K562 (cell line): ENCODE results near the gene TXNIP. TPM values are rescaled to one million over a fixed set of nuclear protein-coding genes. Genes with fewer than 3 reads are reported as not detected.

Source experiments
- BRD4 ChIP-seq: fragments of 200-600 bp; sonication (generic); IDR thresholded peaks from 2 replicates; pipeline ENCODE4 v1.6.1; 2017; ENCODE audit warnings: inconsistent platforms
- BRF1 ChIP-seq: IDR thresholded peaks from 3 replicates; pipeline ENCODE4 v1.6.1; 2011; ENCODE audit warnings: borderline replicate concordance, mild to moderate bottlenecking; ENCODE audit not compliant: insufficient read length; ENCODE audit errors: extremely low read depth
- CHD4 ChIP-seq: fragments of 200-600 bp; sonication (generic); IDR thresholded peaks from 3 replicates; pipeline ENCODE4 v1.6.1; 2012; ENCODE audit warnings: low read depth, mild to moderate bottlenecking, mixed read lengths, low read length, inconsistent platforms; ENCODE audit not compliant: insufficient read depth, insufficient replicate concordance, poor library complexity, severe bottlenecking
- HNRNPLL ChIP-seq: fragments of 200-400 bp; formaldehyde crosslinking; IDR thresholded peaks from 2 replicates; pipeline ENCODE4 v1.6.1; 2017; ENCODE audit warnings: low read length, low read depth, mild to moderate bottlenecking; ENCODE audit not compliant: poor library complexity, severe bottlenecking
- MAZ ChIP-seq, 2 experiments: fragments of 450-650 bp in 1 of 2; sonication (generic) in 1 of 2; formaldehyde crosslinking; IDR thresholded peaks in 1 of 2; conservative IDR thresholded peaks in 1 of 2; 2 replicates each; pipeline versions ENCODE4 v1.4.0 to v1.5.0; 2020; ENCODE audit warnings: mild to moderate bottlenecking in 1 of 2, missing genetic modification reagents in 1 of 2
- NELFE ChIP-seq: IDR thresholded peaks from 2 replicates; pipeline ENCODE4 v1.6.1; 2011; ENCODE audit warnings: mild to moderate bottlenecking; ENCODE audit not compliant: insufficient read depth, insufficient read length
- NEUROD1 ChIP-seq: fragments of 150-350 bp; IDR thresholded peaks from 2 replicates; pipeline ENCODE4 v1.6.1; 2014; ENCODE audit warnings: borderline replicate concordance, low read length, low read depth; ENCODE audit not compliant: partially characterized antibody
- NFE2L1 ChIP-seq: fragments of 450-650 bp; IDR thresholded peaks from 2 replicates; pipeline ENCODE4 v1.6.1; 2016; ENCODE audit warnings: missing genetic modification characterization, low read depth, mild to moderate bottlenecking, missing compliant biosample characterization, moderate library complexity, borderline replicate concordance
- SREBF1 ChIP-seq: fragments of 150-350 bp; IDR thresholded peaks from 2 replicates; pipeline ENCODE4 v1.6.1; 2014; ENCODE audit warnings: antibody characterized with exemption, low read depth, low read length, borderline replicate concordance
- ZNF79 ChIP-seq: fragments of 250-450 bp; sonication (Bioruptor Pico); IDR thresholded peaks from 2 replicates; pipeline ENCODE4 v1.4.0; 2020; ENCODE audit warnings: low read depth, mild to moderate bottlenecking, moderate library complexity
- polyA plus RNA-seq, 8 experiments: library from polyadenylated mRNA; depleted of rRNA in 4 of 8; stranded (reverse) in 5 of 8; unstranded in 3 of 8; fragments of >200 nt; fragmentation: Nextera tagmentation in 2 of 8; fragmentation: Illumina TruSeq in 1 of 8; extraction: Ambion mirVana in 2 of 8; extraction: Trizol in 1 of 8; gene quantifications; 2 replicates each; pipeline versions ENCODE4 v1.2.1 to v1.2.3, GENCODE V29; 2011 to 2014; ENCODE audit warnings: inconsistent platforms in 1 of 8, missing spikeins in 1 of 8
- total RNA-seq, 7 experiments: library from RNA; depleted of rRNA in 6 of 7; stranded (reverse); fragments of >200 nt in 6 of 7; fragmentation: Illumina TruSeq in 2 of 7; extraction: Trizol in 2 of 7; gene quantifications; 2 replicates each; pipeline versions ENCODE4 v1.2.1 to v1.2.3, GENCODE V29; 2011 to 2021; ENCODE audit warnings: low replicate concordance in 1 of 7
- TF ChIP-seq, protein P1 (sequence below): fragments of 450-650 bp; formaldehyde crosslinking; IDR thresholded peaks from 2 replicates; pipeline ENCODE4 v1.4.0; 2020; ENCODE audit warnings: mild to moderate bottlenecking, mixed read lengths
- TF ChIP-seq, protein P2 (sequence below): IDR thresholded peaks from 3 replicates; pipeline ENCODE4 v1.6.1; 2011; ENCODE audit warnings: borderline replicate concordance, mild to moderate bottlenecking; ENCODE audit not compliant: insufficient read length, insufficient read depth
- TF ChIP-seq, protein P3 (sequence below): fragments of 450-650 bp; formaldehyde crosslinking; IDR thresholded peaks from 2 replicates; pipeline ENCODE4 v1.4.0; 2022; ENCODE audit warnings: missing genetic modification characterization
- TF ChIP-seq, protein P4 (sequence below): IDR thresholded peaks from 3 replicates; pipeline ENCODE4 v1.6.1; 2011; ENCODE audit warnings: borderline replicate concordance, mild to moderate bottlenecking, moderate library complexity; ENCODE audit not compliant: insufficient read length; ENCODE audit errors: extremely low read depth
- TF ChIP-seq, protein P5 (sequence below), 3 experiments: IDR thresholded peaks in 2 of 3; conservative IDR thresholded peaks in 1 of 3; 2 replicates each; pipeline ENCODE4 v1.5.1; 2011 to 2012; ENCODE audit warnings: low read length in 3 of 3, mild to moderate bottlenecking in 3 of 3, control low read depth in 2 of 3, improper control_type of control experiment in 1 of 3, inconsistent platforms in 1 of 3, low read depth in 1 of 3, mixed read lengths in 1 of 3, moderate library complexity in 1 of 3; ENCODE audit not compliant: insufficient read depth in 2 of 3

TXNIP gene
- total and polyA plus RNA-seq, 9 of the 15 experiments (the other 6 are each of a cell fraction or from before 2014, with no cell fraction given) = 120 to 499 (median 257) TPM

DNA sequence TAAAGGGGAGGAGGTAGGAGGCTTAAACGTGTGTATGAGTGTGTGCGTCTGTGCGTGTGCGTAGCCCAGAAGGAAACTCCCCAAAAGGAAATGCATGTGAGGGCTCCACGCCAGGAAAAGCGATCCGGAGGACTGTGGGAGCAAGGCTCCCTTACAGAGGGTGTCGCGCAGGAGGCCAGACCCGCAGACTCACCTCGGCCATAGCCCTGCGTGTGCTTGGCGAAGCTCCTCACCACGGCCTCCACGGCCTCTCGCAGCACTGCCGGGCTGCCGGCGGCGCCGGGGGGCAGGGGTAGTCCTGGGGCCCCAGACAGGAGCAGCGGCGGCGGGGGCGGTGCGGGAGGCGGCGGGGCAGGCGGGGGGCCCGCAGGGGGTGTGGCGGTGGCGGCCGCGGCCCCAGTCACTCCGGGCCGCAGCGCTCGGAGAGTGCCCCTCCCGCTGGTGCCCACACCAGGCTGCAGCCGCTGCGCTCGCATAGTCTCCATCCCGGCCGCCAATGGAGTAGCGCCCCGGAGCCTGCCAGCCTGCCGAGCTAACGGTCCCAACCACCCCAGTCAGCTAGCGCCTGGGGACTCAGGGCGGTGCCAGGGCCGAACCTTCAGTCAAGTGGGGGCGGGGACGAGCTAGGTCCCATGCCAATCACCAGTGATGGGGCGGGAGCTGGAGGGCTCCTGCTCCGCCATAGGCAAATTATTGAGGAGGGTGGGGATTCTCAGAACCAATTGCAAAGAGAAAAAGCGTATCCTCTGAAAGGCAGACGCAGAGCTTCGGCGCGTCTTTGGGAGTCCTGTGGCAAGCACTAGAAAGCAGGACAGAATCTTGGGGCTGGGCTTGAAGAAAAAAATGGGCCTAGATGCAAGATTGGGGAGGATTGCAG, 38.7 kb downstream of the TXNIP start, which contains the start of gene LIX1L (continued):
- TF ChIP-seq, protein P1, sequence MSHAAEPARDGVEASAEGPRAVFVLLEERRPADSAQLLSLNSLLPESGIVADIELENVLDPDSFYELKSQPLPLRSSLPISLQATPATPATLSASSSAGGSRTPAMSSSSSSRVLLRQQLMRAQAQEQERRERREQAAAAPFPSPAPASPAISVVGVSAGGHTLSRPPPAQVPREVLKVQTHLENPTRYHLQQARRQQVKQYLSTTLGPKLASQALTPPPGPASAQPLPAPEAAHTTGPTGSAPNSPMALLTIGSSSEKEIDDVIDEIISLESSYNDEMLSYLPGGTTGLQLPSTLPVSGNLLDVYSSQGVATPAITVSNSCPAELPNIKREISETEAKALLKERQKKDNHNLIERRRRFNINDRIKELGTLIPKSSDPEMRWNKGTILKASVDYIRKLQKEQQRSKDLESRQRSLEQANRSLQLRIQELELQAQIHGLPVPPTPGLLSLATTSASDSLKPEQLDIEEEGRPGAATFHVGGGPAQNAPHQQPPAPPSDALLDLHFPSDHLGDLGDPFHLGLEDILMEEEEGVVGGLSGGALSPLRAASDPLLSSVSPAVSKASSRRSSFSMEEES (CRISPR knock-in tag) = no peak
- TF ChIP-seq HNRNPLL (peak; percentile 91), CHD4 (no peak), BRF1 (no peak), NELFE (no peak), SREBF1 (no peak), NEUROD1 (no peak), ZNF79 (CRISPR knock-in tag) (no peak), MAZ (CRISPR knock-in tag; conservative IDR thresholded peaks at IDR 0.05 in 1 of 2, IDR thresholded peaks at IDR 0.05 in 1 of 2) (peak; percentile 73 to 80; a peak in 2 of 4 replicates), BRD4 (no peak), NFE2L1 (tag) (no peak)
- TF ChIP-seq, protein P2, sequence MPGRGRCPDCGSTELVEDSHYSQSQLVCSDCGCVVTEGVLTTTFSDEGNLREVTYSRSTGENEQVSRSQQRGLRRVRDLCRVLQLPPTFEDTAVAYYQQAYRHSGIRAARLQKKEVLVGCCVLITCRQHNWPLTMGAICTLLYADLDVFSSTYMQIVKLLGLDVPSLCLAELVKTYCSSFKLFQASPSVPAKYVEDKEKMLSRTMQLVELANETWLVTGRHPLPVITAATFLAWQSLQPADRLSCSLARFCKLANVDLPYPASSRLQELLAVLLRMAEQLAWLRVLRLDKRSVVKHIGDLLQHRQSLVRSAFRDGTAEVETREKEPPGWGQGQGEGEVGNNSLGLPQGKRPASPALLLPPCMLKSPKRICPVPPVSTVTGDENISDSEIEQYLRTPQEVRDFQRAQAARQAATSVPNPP = no peak
- TF ChIP-seq, protein P3, sequence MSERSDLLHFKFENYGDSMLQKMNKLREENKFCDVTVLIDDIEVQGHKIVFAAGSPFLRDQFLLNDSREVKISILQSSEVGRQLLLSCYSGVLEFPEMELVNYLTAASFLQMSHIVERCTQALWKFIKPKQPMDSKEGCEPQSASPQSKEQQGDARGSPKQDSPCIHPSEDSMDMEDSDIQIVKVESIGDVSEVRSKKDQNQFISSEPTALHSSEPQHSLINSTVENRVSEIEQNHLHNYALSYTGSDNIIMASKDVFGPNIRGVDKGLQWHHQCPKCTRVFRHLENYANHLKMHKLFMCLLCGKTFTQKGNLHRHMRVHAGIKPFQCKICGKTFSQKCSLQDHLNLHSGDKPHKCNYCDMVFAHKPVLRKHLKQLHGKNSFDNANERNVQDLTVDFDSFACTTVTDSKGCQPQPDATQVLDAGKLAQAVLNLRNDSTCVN = no peak
- TF ChIP-seq, protein P4, sequence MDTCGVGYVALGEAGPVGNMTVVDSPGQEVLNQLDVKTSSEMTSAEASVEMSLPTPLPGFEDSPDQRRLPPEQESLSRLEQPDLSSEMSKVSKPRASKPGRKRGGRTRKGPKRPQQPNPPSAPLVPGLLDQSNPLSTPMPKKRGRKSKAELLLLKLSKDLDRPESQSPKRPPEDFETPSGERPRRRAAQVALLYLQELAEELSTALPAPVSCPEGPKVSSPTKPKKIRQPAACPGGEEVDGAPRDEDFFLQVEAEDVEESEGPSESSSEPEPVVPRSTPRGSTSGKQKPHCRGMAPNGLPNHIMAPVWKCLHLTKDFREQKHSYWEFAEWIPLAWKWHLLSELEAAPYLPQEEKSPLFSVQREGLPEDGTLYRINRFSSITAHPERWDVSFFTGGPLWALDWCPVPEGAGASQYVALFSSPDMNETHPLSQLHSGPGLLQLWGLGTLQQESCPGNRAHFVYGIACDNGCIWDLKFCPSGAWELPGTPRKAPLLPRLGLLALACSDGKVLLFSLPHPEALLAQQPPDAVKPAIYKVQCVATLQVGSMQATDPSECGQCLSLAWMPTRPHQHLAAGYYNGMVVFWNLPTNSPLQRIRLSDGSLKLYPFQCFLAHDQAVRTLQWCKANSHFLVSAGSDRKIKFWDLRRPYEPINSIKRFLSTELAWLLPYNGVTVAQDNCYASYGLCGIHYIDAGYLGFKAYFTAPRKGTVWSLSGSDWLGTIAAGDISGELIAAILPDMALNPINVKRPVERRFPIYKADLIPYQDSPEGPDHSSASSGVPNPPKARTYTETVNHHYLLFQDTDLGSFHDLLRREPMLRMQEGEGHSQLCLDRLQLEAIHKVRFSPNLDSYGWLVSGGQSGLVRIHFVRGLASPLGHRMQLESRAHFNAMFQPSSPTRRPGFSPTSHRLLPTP = no peak
- TF ChIP-seq, protein P5, sequence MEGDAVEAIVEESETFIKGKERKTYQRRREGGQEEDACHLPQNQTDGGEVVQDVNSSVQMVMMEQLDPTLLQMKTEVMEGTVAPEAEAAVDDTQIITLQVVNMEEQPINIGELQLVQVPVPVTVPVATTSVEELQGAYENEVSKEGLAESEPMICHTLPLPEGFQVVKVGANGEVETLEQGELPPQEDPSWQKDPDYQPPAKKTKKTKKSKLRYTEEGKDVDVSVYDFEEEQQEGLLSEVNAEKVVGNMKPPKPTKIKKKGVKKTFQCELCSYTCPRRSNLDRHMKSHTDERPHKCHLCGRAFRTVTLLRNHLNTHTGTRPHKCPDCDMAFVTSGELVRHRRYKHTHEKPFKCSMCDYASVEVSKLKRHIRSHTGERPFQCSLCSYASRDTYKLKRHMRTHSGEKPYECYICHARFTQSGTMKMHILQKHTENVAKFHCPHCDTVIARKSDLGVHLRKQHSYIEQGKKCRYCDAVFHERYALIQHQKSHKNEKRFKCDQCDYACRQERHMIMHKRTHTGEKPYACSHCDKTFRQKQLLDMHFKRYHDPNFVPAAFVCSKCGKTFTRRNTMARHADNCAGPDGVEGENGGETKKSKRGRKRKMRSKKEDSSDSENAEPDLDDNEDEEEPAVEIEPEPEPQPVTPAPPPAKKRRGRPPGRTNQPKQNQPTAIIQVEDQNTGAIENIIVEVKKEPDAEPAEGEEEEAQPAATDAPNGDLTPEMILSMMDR (IDR thresholded peaks at IDR 0.05 in 2 of 3, conservative IDR thresholded peaks at IDR 0.05 in 1 of 3; ENCODE audit: insufficient read depth in 2 of 3, low read depth in 1 of 3, low read length in 3 of 3) = no peak
